ENCODE data around the gene AMZ2. TPM values are rescaled to one million over a fixed set of nuclear protein-coding genes. Genes with fewer than 3 reads are reported as not detected.

AMZ2 gene
- total RNA-seq, 1 donor from 2014 or later, result 70.3 TPM

DNA sequence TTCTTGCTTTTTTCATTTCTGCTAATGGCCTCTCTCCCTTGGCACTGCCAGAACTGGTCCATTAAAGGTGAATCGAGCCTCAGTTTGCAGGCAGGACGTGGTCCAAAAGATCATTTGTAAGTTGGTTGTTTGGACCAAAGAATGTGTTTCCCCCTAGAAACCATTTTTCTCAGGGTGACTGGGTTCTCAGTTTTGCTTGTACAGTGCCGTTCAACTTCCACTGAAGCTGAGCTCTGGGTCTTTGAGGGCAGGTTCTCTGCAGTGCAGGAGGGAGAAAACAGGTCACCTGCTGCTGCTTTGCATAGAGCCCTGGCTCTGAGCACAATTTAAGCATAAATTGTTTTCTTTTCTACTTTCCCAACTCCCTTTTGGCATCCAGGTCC, 9.0 kb upstream of the AMZ2 start:
- TF ChIP-seq CTCF (IDR thresholded peaks at IDR 0.05; ENCODE audit: unreplicated experiment), result no peak
- Mint-ChIP-seq H3K9me3 (ENCODE audit: unreplicated experiment) (no peaks in the 10 kb centered on the region), H3K36me3 (ENCODE audit: low read depth, unreplicated experiment) (no peaks in the 10 kb centered on the region), H3K27me3 (ENCODE audit: unreplicated experiment) (no peaks in the 10 kb centered on the region), H3K4me3 (ENCODE audit: unreplicated experiment) (no peak overlapping the region), H3K27ac (ENCODE audit: unreplicated experiment) (no peak overlapping the region), H3K4me1 (ENCODE audit: unreplicated experiment) (no peaks in the 10 kb centered on the region)
- no peak for DNase-seq (ENCODE audit: low spot score)

DNA sequence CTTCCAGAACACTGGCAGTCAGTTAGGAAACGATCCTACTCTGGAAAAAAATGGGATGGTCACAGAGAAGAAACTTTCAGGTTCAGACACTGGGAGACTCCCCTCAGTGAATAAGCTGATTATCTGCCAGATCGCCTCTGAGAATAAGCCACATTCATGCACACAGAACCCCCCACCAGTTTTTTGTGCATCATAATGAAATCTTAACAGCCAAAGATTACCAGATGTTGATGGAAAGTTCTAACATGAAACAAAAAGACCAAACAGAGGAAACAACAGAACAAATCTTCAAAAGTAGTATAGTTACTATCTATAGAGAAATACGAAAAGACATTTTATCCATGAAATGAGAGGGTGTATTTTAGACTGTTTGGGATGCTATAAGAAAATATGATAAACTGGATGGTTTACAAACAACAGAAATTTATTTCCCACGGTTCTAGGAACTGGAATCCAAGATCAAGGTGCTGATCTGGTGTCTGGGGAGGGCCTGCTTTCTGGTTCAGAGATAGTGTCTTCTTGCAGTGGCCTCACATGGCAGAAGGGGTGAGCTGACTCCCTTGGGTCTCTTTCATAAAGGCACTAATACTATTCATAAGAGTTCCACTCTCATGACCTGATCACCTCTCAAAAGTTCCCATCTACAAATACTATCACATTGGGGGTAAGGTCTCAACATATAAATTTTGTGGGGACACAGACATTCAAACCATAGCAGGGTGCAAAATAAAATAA, 8.0 kb upstream of the AMZ2 start:
- no peak overlapping the region for H3K27ac Mint-ChIP-seq (ENCODE audit: unreplicated experiment)
- H3K9me3 Mint-ChIP-seq (ENCODE audit: unreplicated experiment), result no peaks in the 10 kb centered on the region
- no peaks in the 10 kb centered on the region for H3K36me3 Mint-ChIP-seq (ENCODE audit: low read depth, unreplicated experiment)
- no peak for DNase-seq (ENCODE audit: low spot score)
- H3K27me3 Mint-ChIP-seq (ENCODE audit: unreplicated experiment), result no peaks in the 10 kb centered on the region
- H3K4me1 Mint-ChIP-seq (ENCODE audit: unreplicated experiment), result no peaks in the 10 kb centered on the region
- no peak overlapping the region for H3K4me3 Mint-ChIP-seq (ENCODE audit: unreplicated experiment)
- TF ChIP-seq CTCF (IDR thresholded peaks at IDR 0.05; ENCODE audit: unreplicated experiment), result no peak

DNA sequence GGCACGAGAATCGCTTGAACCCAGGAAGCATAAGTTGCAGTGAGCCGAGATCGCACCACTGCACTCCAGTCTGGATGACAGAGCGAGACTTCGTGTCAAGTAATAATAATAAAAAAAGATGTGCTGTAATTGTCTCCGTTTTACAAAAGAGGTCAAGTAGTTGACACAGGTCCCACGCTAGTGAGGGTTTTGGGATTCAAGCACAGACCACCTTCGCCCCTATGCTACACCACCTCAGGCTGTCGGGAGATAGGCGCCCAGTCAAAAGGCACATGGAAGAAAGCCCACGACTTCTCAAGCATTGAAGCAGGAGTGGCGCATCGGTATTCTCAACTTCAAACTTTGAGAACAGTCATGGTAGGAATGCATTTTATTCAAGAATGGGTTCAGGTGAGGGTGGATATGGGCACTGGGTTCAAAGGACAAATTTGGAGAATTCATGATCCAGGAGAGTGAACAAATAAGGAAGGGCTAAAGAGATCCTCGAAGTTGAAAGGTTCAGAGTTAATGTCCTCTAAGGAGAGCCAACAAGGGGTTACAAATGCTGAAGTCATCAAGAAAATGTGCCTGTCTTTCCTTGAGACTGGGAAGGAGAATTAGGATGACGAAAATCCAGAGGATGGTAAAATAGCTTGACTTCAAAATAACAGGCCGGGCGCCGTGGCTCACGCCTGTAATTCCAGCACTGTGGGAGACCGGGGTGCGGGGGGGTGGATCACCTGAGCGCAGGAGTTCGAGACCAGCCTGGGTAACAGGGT, 1.4 kb upstream of the AMZ2 start:
- Mint-ChIP-seq H3K27ac (ENCODE audit: unreplicated experiment) (peak overlapping the region; percentile 84), H3K9me3 (ENCODE audit: unreplicated experiment) (no peaks in the 10 kb centered on the region), H3K4me3 (ENCODE audit: unreplicated experiment) (peak overlapping the region; percentile 84), H3K4me1 (ENCODE audit: unreplicated experiment) (peaks cover 14% of the 10 kb centered on the region), H3K36me3 (ENCODE audit: low read depth, unreplicated experiment) (no peaks in the 10 kb centered on the region), H3K27me3 (ENCODE audit: unreplicated experiment) (peaks cover 3% of the 10 kb centered on the region)
- DNase-seq (ENCODE audit: low spot score), result no peak
- TF ChIP-seq CTCF (IDR thresholded peaks at IDR 0.05; ENCODE audit: unreplicated experiment), result no peak

DNA sequence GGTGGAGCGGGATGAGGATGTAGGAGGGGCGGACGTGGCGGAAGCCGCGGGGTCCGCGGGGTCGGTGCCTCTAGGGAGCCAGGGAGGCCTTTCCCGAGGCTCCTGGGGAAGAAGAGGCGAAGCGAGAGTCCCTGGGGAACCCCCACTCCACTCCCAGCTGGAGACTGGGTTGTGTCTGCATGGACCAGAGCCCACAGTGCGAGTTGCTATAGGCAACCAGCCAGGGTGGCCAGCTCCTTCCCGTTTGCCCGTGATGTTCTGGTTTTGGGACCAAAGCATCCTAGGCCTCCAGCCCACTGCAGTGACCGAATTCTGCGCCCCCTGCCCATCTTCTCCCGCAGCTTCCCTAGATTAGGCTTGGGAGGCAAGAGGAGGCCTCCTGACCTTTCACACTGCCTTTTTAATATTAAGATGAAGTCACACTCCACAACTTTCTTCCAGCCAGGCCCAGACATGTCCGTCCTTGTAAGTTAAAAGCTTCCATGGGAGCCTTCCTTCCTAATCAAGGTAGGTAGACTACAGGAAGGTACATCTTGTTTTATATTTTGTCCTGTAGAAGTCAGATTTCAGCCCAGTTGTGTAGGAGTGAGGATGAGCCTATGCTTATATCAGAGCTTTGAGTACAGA, 469 bp downstream of the AMZ2 start:
- Mint-ChIP-seq H3K27me3 (ENCODE audit: unreplicated experiment) (peaks cover 3% of the 10 kb centered on the region), H3K36me3 (ENCODE audit: low read depth, unreplicated experiment) (no peaks in the 10 kb centered on the region), H3K27ac (ENCODE audit: unreplicated experiment) (peak overlapping the region; percentile 88), H3K9me3 (ENCODE audit: unreplicated experiment) (no peaks in the 10 kb centered on the region), H3K4me1 (ENCODE audit: unreplicated experiment) (peaks cover 17% of the 10 kb centered on the region), H3K4me3 (ENCODE audit: unreplicated experiment) (peak overlapping the region; percentile 90)
- TF ChIP-seq CTCF (IDR thresholded peaks at IDR 0.05; ENCODE audit: unreplicated experiment), result no peak
- no peak for DNase-seq (ENCODE audit: low spot score)

Data from endothelial cell (in vitro differentiated cells).